SK-N-SH (cell line): ENCODE data around the gene B3GNT7. TPM values are rescaled to one million over a fixed set of nuclear protein-coding genes. Genes with fewer than 3 reads are reported as not detected.

Source experiments
- CTCF ChIA-PET: fragments of 300-600, 350-600 bp; formaldehyde crosslinking; extraction: SDS; loops from one replicate; lab custom pipeline; 2021; lab: Yijun Ruan, JAX
- POLR2A ChIA-PET: fragments of 350-600 bp; sonication (Branson Sonifier 250); formaldehyde crosslinking; extraction: SDS; loops from one replicate; lab custom pipeline; 2020; ENCODE audit warnings: antibody characterized with exemption, inconsistent platforms; lab: Yijun Ruan, JAX
- DNase-seq: peaks from one replicate; pipeline ENCODE4 v3.0.0; 2012
- H2AFZ ChIP-seq: fragments of 200-600 bp; sonication (generic); 2 replicates; pipeline ENCODE4 v1.8.1; 2016; ENCODE audit warnings: antibody characterized with exemption, mild to moderate bottlenecking, low read depth
- H3F3A ChIP-seq: fragments of 200-600 bp; sonication (generic); replicated peaks from 2 replicates; pipeline ENCODE3; 2016; ENCODE audit warnings: antibody characterized with exemption, mild to moderate bottlenecking; ENCODE audit not compliant: insufficient read depth
- H3K27ac ChIP-seq, 2 experiments: fragments of 200-500 bp in 1 of 2; fragments of 200-600 bp in 1 of 2; sonication (Bioruptor generic) in 1 of 2; sonication (generic), shearing (Covaris generic) in 1 of 2; 2 replicates each; pipeline versions ENCODE4 v1.5.1 to v1.6.1; 2014 to 2016; ENCODE audit warnings: low read depth in 2 of 2, inconsistent platforms in 1 of 2, low read length in 1 of 2, mild to moderate bottlenecking in 1 of 2, mixed read lengths in 1 of 2
- H3K27me3 ChIP-seq: fragments of 200-600 bp; sonication (generic), shearing (Covaris generic); 2 replicates; pipeline ENCODE4 v1.6.1; 2016; ENCODE audit warnings: mixed run types; ENCODE audit not compliant: insufficient read depth
- H3K36me3 ChIP-seq, 2 experiments: fragments of 200-500 bp in 1 of 2; fragments of 200-600 bp in 1 of 2; sonication (Bioruptor generic) in 1 of 2; sonication (generic) in 1 of 2; replicated peaks in 1 of 2; 2 replicates each; pipeline versions ENCODE3 to v1.5.1; 2014 to 2016; ENCODE audit warnings: low read length in 1 of 2, mild to moderate bottlenecking in 1 of 2; ENCODE audit not compliant: insufficient read depth in 2 of 2, control insufficient read depth in 1 of 2
- H3K4me1 ChIP-seq, 2 experiments: fragments of 200-500 bp in 1 of 2; fragments of 200-600 bp in 1 of 2; sonication (Bioruptor generic) in 1 of 2; sonication (generic), shearing (Covaris generic) in 1 of 2; 2 replicates each; pipeline versions ENCODE4 v1.5.1 to v1.6.1; 2014 to 2016; ENCODE audit warnings: low read depth in 1 of 2, low read length in 1 of 2, mixed run types in 1 of 2; ENCODE audit not compliant: insufficient read depth in 2 of 2, control insufficient read depth in 1 of 2
- H3K4me2 ChIP-seq: fragments of 200-600 bp; sonication (generic), shearing (Covaris generic); 2 replicates; pipeline ENCODE4 v1.6.1; 2017; ENCODE audit warnings: mixed run types
- H3K4me3 ChIP-seq, 2 experiments: fragments of 200-500 bp in 1 of 2; fragments of 200-600 bp in 1 of 2; sonication (Bioruptor generic) in 1 of 2; sonication (generic), shearing (Covaris generic) in 1 of 2; 2 replicates each; pipeline versions ENCODE4 v1.5.1 to v1.8.1; 2014 to 2016; ENCODE audit warnings: low read depth in 2 of 2, inconsistent platforms in 1 of 2, low read length in 1 of 2, mild to moderate bottlenecking in 1 of 2, mixed read lengths in 1 of 2, moderate library complexity in 1 of 2
- H3K79me2 ChIP-seq: fragments of 200-600 bp; sonication (generic); 2 replicates; pipeline ENCODE4 v1.8.1; 2017; ENCODE audit warnings: mild to moderate bottlenecking; ENCODE audit not compliant: insufficient read depth
- H3K9ac ChIP-seq: fragments of 200-600 bp; sonication (generic); 2 replicates; pipeline ENCODE4 v1.6.1; 2017; ENCODE audit warnings: mixed run types
- H3K9me2 ChIP-seq: fragments of 200-600 bp; sonication (generic); 2 replicates; pipeline ENCODE4 v1.6.1; 2017; ENCODE audit warnings: mixed run types
- H3K9me3 ChIP-seq: fragments of 200-600 bp; sonication (generic); 2 replicates; pipeline ENCODE4 v1.6.1; 2017; ENCODE audit warnings: mixed run types, mild to moderate bottlenecking, moderate library complexity
- H4K20me1 ChIP-seq: fragments of 200-600 bp; sonication (generic); 2 replicates; pipeline ENCODE4 v1.6.1; 2017; ENCODE audit warnings: mild to moderate bottlenecking, mixed run types; ENCODE audit not compliant: insufficient read depth
- CHD2 ChIP-seq: fragments of 150-350 bp; IDR thresholded peaks from 2 replicates; pipeline ENCODE4 v1.6.1; 2018; ENCODE audit warnings: low read length; ENCODE audit not compliant: partially characterized antibody
- EP300 ChIP-seq, 2 experiments: IDR thresholded peaks; 2 replicates each; pipeline versions ENCODE4 v1.4.0 to v1.6.1; 2012; ENCODE audit warnings: borderline replicate concordance in 1 of 2, low read depth in 1 of 2, low read length in 1 of 2
- GABPA ChIP-seq: IDR thresholded peaks from 2 replicates; pipeline ENCODE4 v1.4.0; 2012; ENCODE audit warnings: low read depth, mild to moderate bottlenecking
- GATA2 ChIP-seq: sonication (generic); formaldehyde crosslinking; IDR thresholded peaks from 2 replicates; pipeline ENCODE4 v1.5.0; 2020; ENCODE audit warnings: mild to moderate bottlenecking, missing genetic modification reagents
- MEF2A ChIP-seq: IDR thresholded peaks from 2 replicates; pipeline ENCODE4 v1.4.0; 2012; ENCODE audit warnings: low read depth, borderline replicate concordance
- MXI1 ChIP-seq: IDR thresholded peaks from 2 replicates; pipeline ENCODE4 v1.6.1; 2012; ENCODE audit warnings: mild to moderate bottlenecking, low read depth, low read length, improper control_type of control experiment
- POLR2AphosphoS5 ChIP-seq: IDR thresholded peaks from 2 replicates; pipeline ENCODE4 v1.6.1; 2012; ENCODE audit warnings: low read depth, low read length
- RAD21 ChIP-seq: IDR thresholded peaks from 2 replicates; pipeline ENCODE4 v1.6.1; 2012; ENCODE audit warnings: mild to moderate bottlenecking, low read length
- RXRA ChIP-seq: IDR thresholded peaks from 2 replicates; pipeline ENCODE4 v1.4.0; 2012; ENCODE audit warnings: low read depth, mild to moderate bottlenecking, borderline replicate concordance
- SMC3 ChIP-seq: IDR thresholded peaks from 2 replicates; pipeline ENCODE4 v1.6.1; 2012; ENCODE audit warnings: low read depth, low read length, improper control_type of control experiment
- TCF12 ChIP-seq: IDR thresholded peaks from 2 replicates; pipeline ENCODE4 v1.4.0; 2012
- TEAD4 ChIP-seq: IDR thresholded peaks from 2 replicates; pipeline ENCODE4 v1.4.0; 2012; ENCODE audit warnings: mild to moderate bottlenecking, borderline replicate concordance; ENCODE audit not compliant: insufficient read depth
- ZBTB33 ChIP-seq: IDR thresholded peaks from 2 replicates; pipeline ENCODE4 v1.4.0; 2012; ENCODE audit warnings: low read depth, borderline replicate concordance
- WGBS: methylation state at CpG from one replicate; pipeline ENCODE4 v1.1.6; 2017; ENCODE audit warnings: low lambda C conversion rate; 5-methylcytosine and 5-hydroxymethylcytosine counted together
- polyA plus RNA-seq, 3 experiments: library from polyadenylated mRNA; depleted of rRNA; stranded (reverse); fragments of >200 nt; gene quantifications; 2 replicates each; pipeline ENCODE4 v1.2.3, GENCODE V29; 2012
- TF ChIP-seq, protein P1 (sequence below): fragments of 150-350 bp; IDR thresholded peaks from 2 replicates; pipeline ENCODE4 v1.6.1; 2016; ENCODE audit warnings: mild to moderate bottlenecking, low read depth, low read length
- TF ChIP-seq, protein P2 (sequence below): fragments of 200-600 bp; sonication (generic); IDR thresholded peaks from 2 replicates; pipeline ENCODE4 v1.6.1; 2017; ENCODE audit warnings: antibody characterized with exemption, mild to moderate bottlenecking, moderate library complexity
- TF ChIP-seq, protein P3 (sequence below): IDR thresholded peaks from 2 replicates; pipeline ENCODE4 v1.6.1; 2012; ENCODE audit warnings: mild to moderate bottlenecking, low read depth, low read length, moderate library complexity

Gene B3GNT7
- polyA plus RNA-seq, 1 of the 3 experiments (the other 2 are of a cell fraction) = 0.12 TPM

DNA sequence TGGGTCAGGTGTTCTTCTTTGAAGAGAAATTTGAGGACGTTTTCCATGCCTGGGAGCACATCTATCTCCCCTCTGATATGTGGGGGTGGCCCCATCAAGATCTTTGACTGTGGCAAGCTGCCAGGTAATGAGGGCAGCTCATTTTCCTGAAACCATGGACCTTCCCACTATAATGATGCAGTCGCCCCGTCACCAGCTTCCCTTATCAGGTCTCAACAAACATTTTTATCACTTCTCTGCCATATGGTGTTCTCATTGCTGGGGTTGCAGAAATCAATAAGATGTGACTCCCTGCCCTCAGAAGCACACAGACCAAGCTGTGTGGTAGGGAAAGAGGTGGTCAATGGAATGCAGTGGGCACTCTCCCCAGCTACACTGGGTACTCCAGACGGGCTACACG, 48.4 kb upstream of the B3GNT7 start:
- peak; percentile 68 for DNase-seq
- Histone ChIP-seq H3K4me2 (no peak overlapping the region), H2AFZ (no peak overlapping the region), H3K27me3 (no peaks in the 10 kb centered on the region), H4K20me1 (no peaks in the 10 kb centered on the region), H3K9ac (no peak overlapping the region), H3K79me2 (no peaks in the 10 kb centered on the region), H3K9me3 (no peaks in the 10 kb centered on the region), H3K27ac (peak overlapping the region in 1 of 2 experiments; percentile 58; a peak in 2 of 4 replicates), H3K36me3 (peaks cover 3 to 6% of the 10 kb centered on the region in 2 experiments), H3F3A (peaks cover 5% of the 10 kb centered on the region), H3K4me1 (peaks cover 0 to 11% of the 10 kb centered on the region in 2 experiments; a peak in 2 of 4 replicates)
- CTCF ChIA-PET = interaction anchor here (0.9 to 1.8 kb wide), 3 partner anchors 9 to 65 kb away, joined by 3 to 7 read pairs (median 3); no protein-coding TSS in a partner anchor
- 76% methylated on average over 5 of the region's 5 CpGs for WGBS
- TF ChIP-seq, protein P1, sequence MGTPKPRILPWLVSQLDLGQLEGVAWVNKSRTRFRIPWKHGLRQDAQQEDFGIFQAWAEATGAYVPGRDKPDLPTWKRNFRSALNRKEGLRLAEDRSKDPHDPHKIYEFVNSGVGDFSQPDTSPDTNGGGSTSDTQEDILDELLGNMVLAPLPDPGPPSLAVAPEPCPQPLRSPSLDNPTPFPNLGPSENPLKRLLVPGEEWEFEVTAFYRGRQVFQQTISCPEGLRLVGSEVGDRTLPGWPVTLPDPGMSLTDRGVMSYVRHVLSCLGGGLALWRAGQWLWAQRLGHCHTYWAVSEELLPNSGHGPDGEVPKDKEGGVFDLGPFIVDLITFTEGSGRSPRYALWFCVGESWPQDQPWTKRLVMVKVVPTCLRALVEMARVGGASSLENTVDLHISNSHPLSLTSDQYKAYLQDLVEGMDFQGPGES = no peak
- TF ChIP-seq EP300 (IDR thresholded peaks at IDR 0.05; ENCODE audit: borderline replicate concordance in 1 of 2, low read depth in 1 of 2, low read length in 1 of 2) (peak in 1 of 2 experiments; percentile 52; a peak in 1 of 4 replicates), GABPA (no peak), MXI1 (no peak), ZBTB33 (no peak), GATA2 (CRISPR knock-in tag) (peak; percentile 48; the same call in 1 of the 2 replicates), TCF12 (no peak), RAD21 (peak; percentile 6; the same call in 1 of the 2 replicates)
- TF ChIP-seq, all 33 proteins: peak for 3
- POLR2A ChIA-PET = no interaction called here
- no peaks in the 10 kb centered on the region for H3K9me2 ChIP-seq
- H3K4me3 ChIP-seq = no peak overlapping the region

GRCh38 chr2:231347638-231348037, 47.9 kb upstream of the B3GNT7 start:
- DNase-seq = no peak
- Histone ChIP-seq H3K27me3 (no peaks in the 10 kb centered on the region), H3F3A (peaks cover 5% of the 10 kb centered on the region), H3K27ac (peak overlapping the region in 1 of 2 experiments; percentile 58; a peak in 2 of 4 replicates), H3K9me3 (no peaks in the 10 kb centered on the region), H3K4me3 (no peak overlapping the region), H3K9ac (no peak overlapping the region), H3K36me3 (peaks cover 3 to 6% of the 10 kb centered on the region in 2 experiments), H2AFZ (no peak overlapping the region), H4K20me1 (no peaks in the 10 kb centered on the region), H3K79me2 (no peaks in the 10 kb centered on the region), H3K9me2 (no peaks in the 10 kb centered on the region), H3K4me1 (peaks cover 0 to 11% of the 10 kb centered on the region in 2 experiments; a peak in 2 of 4 replicates), H3K4me2 (no peak overlapping the region)
- ChIA-PET CTCF (interaction anchor here (0.9 to 1.8 kb wide), 2 partner anchors 50 to 65 kb away, joined by 3 to 7 read pairs; no protein-coding TSS in a partner anchor), POLR2A (no interaction called here)
- no peak for TF ChIP-seq TEAD4
- no peak for TF ChIP-seq POLR2AphosphoS5
- TF ChIP-seq CHD2 = no peak
- TF ChIP-seq RXRA = no peak
- TF ChIP-seq, protein P2, sequence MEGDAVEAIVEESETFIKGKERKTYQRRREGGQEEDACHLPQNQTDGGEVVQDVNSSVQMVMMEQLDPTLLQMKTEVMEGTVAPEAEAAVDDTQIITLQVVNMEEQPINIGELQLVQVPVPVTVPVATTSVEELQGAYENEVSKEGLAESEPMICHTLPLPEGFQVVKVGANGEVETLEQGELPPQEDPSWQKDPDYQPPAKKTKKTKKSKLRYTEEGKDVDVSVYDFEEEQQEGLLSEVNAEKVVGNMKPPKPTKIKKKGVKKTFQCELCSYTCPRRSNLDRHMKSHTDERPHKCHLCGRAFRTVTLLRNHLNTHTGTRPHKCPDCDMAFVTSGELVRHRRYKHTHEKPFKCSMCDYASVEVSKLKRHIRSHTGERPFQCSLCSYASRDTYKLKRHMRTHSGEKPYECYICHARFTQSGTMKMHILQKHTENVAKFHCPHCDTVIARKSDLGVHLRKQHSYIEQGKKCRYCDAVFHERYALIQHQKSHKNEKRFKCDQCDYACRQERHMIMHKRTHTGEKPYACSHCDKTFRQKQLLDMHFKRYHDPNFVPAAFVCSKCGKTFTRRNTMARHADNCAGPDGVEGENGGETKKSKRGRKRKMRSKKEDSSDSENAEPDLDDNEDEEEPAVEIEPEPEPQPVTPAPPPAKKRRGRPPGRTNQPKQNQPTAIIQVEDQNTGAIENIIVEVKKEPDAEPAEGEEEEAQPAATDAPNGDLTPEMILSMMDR = no peak
- TF ChIP-seq, protein P3, sequence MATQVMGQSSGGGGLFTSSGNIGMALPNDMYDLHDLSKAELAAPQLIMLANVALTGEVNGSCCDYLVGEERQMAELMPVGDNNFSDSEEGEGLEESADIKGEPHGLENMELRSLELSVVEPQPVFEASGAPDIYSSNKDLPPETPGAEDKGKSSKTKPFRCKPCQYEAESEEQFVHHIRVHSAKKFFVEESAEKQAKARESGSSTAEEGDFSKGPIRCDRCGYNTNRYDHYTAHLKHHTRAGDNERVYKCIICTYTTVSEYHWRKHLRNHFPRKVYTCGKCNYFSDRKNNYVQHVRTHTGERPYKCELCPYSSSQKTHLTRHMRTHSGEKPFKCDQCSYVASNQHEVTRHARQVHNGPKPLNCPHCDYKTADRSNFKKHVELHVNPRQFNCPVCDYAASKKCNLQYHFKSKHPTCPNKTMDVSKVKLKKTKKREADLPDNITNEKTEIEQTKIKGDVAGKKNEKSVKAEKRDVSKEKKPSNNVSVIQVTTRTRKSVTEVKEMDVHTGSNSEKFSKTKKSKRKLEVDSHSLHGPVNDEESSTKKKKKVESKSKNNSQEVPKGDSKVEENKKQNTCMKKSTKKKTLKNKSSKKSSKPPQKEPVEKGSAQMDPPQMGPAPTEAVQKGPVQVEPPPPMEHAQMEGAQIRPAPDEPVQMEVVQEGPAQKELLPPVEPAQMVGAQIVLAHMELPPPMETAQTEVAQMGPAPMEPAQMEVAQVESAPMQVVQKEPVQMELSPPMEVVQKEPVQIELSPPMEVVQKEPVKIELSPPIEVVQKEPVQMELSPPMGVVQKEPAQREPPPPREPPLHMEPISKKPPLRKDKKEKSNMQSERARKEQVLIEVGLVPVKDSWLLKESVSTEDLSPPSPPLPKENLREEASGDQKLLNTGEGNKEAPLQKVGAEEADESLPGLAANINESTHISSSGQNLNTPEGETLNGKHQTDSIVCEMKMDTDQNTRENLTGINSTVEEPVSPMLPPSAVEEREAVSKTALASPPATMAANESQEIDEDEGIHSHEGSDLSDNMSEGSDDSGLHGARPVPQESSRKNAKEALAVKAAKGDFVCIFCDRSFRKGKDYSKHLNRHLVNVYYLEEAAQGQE = no peak
- no peak for TF ChIP-seq MEF2A
- no peak for TF ChIP-seq MXI1
- TF ChIP-seq SMC3 = no peak
- 96% methylated on average over 1 of the region's 1 CpG for WGBS
